Measurements from ENCODE around the gene GP9. TPM values are rescaled to one million over a fixed set of nuclear protein-coding genes. Genes with fewer than 3 reads are reported as not detected.

Gene GP9
- total RNA-seq, 2 experiments from 2014 or later, result not detected

DNA sequence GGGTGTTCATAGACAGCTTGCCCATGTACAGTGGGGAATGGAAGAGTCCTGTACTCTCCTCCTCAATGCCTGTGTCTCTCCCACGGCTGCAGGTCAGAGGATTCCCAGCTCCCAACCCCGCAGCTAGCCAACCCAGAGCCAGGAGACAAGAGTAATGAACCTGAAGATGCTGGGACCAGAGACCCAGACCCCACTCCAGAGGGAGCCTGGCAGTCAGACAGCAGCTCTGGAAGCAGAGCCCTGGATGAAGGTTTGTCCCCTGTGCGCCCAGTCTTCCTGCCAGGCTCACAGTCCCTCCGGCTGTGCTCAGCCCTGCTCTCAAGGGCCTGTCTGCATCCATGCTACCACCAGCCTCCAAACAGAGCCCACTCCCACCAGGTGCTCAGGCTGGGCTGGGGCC is 30.0 kb upstream of the GP9 start:
- H3K36me3 Mint-ChIP-seq (ENCODE audit: low read depth), result no peaks in the 10 kb centered on the region
- no peak overlapping the region for H3K27ac Mint-ChIP-seq
- POLR2A ChIA-PET, result interaction anchor here (1.3 to 2.2 kb wide), 3 partner anchors 14 to 286 kb away, joined by 3 to 9 read pairs (median 5); a partner anchor contains a TSS
- H3K4me1 Mint-ChIP-seq (ENCODE audit: low read depth), result peaks cover 24% of the 10 kb centered on the region
- DNase-seq (no peak), ATAC-seq (no peak)
- no peak overlapping the region for H3K4me3 Mint-ChIP-seq
- H3K9me3 Mint-ChIP-seq (ENCODE audit: insufficient read depth), result no peaks in the 10 kb centered on the region
- peaks cover 2% of the 10 kb centered on the region for H3K27me3 Mint-ChIP-seq (ENCODE audit: low read depth)
- CTCF ChIA-PET, result interaction anchor here (0.9 to 2.7 kb wide), 8 partner anchors 8 to 88 kb away, joined by 3 to 14 read pairs (median 4); no protein-coding TSS in a partner anchor

DNA sequence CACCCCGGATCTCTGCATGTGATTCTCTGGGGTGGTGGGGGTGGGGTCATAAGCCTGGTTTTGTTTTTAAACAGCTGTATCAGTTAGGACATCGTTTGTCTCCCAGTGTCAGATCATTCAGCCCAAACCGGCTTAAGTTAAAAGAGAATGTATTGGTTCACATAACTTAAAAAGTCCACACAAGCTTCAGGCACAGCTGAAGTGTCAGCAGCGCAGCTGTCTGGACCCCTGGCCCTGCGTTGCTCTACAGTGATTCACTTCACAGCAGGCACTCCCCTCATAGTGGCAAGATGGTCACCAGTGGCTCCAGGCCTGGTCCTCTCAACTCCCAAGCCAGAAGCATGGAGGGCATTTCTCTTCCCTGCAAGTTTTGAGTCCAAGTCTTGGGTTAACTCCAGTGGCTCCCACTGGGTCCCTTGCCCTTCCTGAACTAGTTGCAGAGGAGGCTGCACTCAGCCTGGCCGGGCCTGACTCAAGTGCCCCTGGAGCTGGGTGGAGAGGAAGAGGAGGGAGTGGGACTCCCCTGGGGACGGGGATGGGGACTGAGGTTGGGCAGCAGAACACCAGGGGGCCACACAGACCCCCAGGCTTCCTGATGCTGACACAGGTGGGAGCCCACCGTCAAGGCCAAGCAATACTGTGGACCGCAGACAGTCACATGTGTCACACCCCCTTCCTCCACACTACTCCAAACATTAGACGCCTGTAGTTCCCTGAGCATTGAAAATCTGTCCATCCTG is 28.9 kb upstream of the GP9 start:
- no peak overlapping the region for H3K4me3 Mint-ChIP-seq
- H3K27me3 Mint-ChIP-seq (ENCODE audit: low read depth), result peaks cover 2% of the 10 kb centered on the region
- no peak for ATAC-seq
- DNase-seq, result no peak
- ChIA-PET POLR2A (no interaction called here), CTCF (interaction anchor here (0.6 to 2.7 kb wide), 6 partner anchors 9 to 370 kb away, joined by 3 to 14 read pairs (median 8); no protein-coding TSS in a partner anchor)
- no peak overlapping the region for H3K27ac Mint-ChIP-seq
- no peaks in the 10 kb centered on the region for H3K36me3 Mint-ChIP-seq (ENCODE audit: low read depth)
- peaks cover 24% of the 10 kb centered on the region for H3K4me1 Mint-ChIP-seq (ENCODE audit: low read depth)
- H3K9me3 Mint-ChIP-seq (ENCODE audit: insufficient read depth), result no peaks in the 10 kb centered on the region

DNA sequence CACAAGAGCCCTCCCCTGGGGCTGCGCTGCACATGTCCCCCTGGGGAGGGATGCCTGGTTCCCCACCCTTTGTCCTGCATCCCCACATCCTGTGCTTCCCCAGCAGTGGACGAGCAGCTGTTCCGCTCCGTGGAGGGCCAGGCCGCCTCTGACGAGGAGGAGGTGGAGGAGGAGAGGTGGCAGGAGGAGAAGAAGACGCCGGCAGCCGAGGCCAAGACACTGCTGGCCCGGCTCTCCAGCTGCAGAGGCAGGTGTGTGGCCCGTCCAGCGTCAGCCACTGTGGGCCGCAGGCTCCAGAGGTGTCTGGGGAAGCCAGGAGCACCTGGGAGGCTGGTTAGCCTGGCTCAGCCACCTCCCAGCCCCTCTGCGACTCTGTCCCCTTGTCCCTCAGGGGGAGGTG is 27.9 kb upstream of the GP9 start:
- CTCF ChIA-PET, result interaction anchor here (1.6 kb wide), 1 partner anchor 21 kb away, joined by 5 read pairs; no protein-coding TSS in a partner anchor
- H3K9me3 Mint-ChIP-seq (ENCODE audit: insufficient read depth), result no peaks in the 10 kb centered on the region
- peaks cover 23% of the 10 kb centered on the region for H3K4me1 Mint-ChIP-seq (ENCODE audit: low read depth)
- DNase-seq (no peak), ATAC-seq (no peak)
- POLR2A ChIA-PET, result no interaction called here
- H3K36me3 Mint-ChIP-seq (ENCODE audit: low read depth), result no peaks in the 10 kb centered on the region
- peaks cover 2% of the 10 kb centered on the region for H3K27me3 Mint-ChIP-seq (ENCODE audit: low read depth)
- H3K4me3 Mint-ChIP-seq, result no peak overlapping the region
- H3K27ac Mint-ChIP-seq, result no peak overlapping the region

DNA sequence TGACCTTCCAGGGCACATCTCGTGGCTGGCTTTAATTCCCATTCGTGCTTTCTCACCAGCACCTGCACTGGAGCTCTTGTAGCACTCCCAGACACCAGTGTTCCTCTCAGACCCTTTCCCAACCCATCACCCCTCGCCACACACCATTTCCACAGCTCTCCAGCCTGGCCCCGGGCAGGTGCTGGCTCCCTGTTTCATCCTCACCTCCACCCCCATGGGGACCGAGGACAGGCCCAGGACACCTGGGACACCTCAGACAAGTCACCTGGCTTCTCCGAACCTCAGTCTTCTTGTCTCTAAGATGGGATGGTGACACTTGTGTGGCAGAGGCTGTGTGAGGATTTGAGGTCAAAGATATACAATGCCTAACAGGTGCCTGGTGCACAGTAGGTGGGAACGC is 27.4 kb upstream of the GP9 start:
- peaks cover 2% of the 10 kb centered on the region for H3K27me3 Mint-ChIP-seq (ENCODE audit: low read depth)
- H3K36me3 Mint-ChIP-seq (ENCODE audit: low read depth), result no peaks in the 10 kb centered on the region
- H3K27ac Mint-ChIP-seq, result no peak overlapping the region
- ChIA-PET CTCF (interaction anchor here (0.6 to 1.6 kb wide), 2 partner anchors 16 to 20 kb away, joined by 3 to 5 read pairs; no protein-coding TSS in a partner anchor), POLR2A (no interaction called here)
- H3K4me1 Mint-ChIP-seq (ENCODE audit: low read depth), result peaks cover 23% of the 10 kb centered on the region
- ATAC-seq (no peak), DNase-seq (no peak)
- H3K4me3 Mint-ChIP-seq, result no peak overlapping the region
- H3K9me3 Mint-ChIP-seq (ENCODE audit: insufficient read depth), result no peaks in the 10 kb centered on the region

DNA sequence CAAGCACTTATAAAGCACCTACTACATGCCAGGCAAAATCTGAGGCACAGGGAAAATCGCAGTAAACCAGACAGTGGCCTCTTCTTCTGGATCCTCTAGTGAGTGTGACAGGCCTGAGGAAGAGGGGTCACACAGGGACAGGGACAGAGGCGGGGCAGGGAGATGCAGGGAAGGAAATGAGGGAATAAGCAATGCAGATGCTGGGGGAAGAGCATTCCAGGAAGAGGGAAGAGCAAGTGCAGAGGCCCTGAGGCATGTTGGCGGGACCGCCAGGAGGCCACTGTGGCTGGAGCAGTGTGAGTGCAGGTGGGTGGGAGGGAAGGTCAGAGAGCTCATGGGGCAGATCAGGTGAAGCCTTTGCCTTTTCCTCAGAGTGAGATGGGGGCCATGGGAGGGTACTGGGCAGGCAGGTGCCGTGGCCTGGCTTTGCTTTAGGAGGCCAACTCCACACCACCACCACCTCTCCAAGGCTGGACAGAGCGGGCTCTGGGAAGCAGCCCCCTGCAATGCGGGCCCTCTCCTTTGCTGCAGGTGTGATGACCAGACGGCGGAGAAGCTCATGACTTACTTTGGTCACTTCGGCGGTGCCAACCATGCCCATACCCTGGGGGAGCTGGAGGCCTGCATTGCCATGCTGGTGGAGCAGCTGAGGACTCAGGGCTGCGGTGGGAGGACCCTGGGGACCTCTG is 26.8 kb upstream of the GP9 start:
- Mint-ChIP-seq H3K4me1 (ENCODE audit: low read depth) (peaks cover 23% of the 10 kb centered on the region), H3K27ac (no peak overlapping the region), H3K4me3 (no peak overlapping the region), H3K9me3 (ENCODE audit: insufficient read depth) (no peaks in the 10 kb centered on the region), H3K27me3 (ENCODE audit: low read depth) (peaks cover 2% of the 10 kb centered on the region), H3K36me3 (ENCODE audit: low read depth) (no peaks in the 10 kb centered on the region)
- ATAC-seq (no peak), DNase-seq (no peak)
- POLR2A ChIA-PET, result no interaction called here
- CTCF ChIA-PET, result interaction anchor here (0.6 to 1.6 kb wide), 4 partner anchors 11 to 63 kb away, joined by 3 to 6 read pairs (median 4); no protein-coding TSS in a partner anchor

DNA sequence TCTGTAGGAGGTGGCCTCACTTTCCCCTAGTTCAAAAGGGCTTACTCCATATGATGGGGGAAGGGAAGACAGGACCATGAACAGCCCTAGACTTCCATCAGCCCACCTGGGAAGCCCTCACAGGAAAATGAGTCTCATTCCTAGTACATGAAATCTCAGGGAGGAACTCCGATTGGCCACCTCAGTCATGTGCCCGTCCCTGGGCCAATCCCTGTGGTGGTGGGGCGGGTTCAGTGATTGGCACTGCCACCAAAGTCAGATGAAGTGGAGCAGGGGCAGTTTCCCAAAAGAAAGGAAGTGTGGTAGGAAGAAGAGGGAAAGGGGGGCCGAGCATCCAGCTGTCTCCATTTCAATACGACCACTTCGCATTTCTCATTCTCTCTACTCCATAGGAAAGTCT is 25.9 kb upstream of the GP9 start:
- no peak for ATAC-seq
- ChIA-PET POLR2A (interaction anchor here (1.4 kb wide), 1 partner anchor 8 kb away, joined by 5 read pairs; no protein-coding TSS in a partner anchor), CTCF (interaction anchor here (1.0 to 1.4 kb wide), 3 partner anchors 9 to 64 kb away, joined by 3 to 6 read pairs (median 4); no protein-coding TSS in a partner anchor)
- Mint-ChIP-seq H3K27ac (no peak overlapping the region), H3K4me3 (no peak overlapping the region), H3K4me1 (ENCODE audit: low read depth) (peaks cover 25% of the 10 kb centered on the region), H3K9me3 (ENCODE audit: insufficient read depth) (no peaks in the 10 kb centered on the region), H3K27me3 (ENCODE audit: low read depth) (peaks cover under 1% of the 10 kb centered on the region), H3K36me3 (ENCODE audit: low read depth) (no peaks in the 10 kb centered on the region)
- DNase-seq, result no peak

DNA sequence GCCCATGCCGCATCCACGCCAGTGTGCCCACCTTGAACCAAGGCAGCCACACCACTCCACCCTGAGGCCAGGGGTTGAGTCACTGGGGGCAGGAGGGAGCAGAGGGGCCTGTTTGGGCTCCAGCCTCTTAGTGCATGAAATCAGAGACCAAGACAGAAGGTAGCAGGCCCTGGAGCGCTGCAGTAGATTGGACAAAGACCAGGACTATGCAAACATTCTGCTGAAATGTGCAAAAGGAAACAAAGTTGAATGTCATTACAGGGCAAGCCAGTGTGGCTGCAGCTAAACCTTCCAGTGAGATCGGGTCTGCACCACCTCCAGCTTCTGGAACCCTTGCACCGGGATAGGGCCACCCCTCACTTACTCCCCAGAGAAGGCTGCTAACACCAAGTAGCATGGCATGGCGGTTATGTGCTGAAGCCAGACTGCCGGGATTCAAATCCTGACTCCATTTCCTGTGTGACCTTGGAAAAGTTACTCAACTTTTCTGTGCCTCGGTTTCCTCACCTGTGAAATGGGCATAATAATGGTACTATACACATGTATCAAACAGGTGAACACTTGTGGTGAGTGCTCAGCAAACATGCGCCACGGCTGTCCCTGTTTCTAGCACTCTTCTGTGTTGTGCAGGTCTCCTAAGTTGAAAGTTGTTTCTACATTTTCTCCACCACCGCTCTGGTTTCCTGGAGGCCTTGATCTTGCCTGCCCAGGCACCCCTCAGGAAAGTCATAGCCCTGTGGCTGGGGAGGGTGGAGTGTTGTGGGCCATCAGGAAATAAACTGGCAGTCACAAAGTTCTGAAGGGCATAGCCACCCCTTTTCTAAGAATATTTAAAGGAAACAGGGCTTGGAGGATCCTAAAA is 25.0 kb upstream of the GP9 start:
- H3K27ac Mint-ChIP-seq, result peak overlapping the region; percentile 70
- POLR2A ChIA-PET, result interaction anchor here (1.4 kb wide), 1 partner anchor 9 kb away, joined by 5 read pairs; no protein-coding TSS in a partner anchor
- CTCF ChIA-PET, result interaction anchor here (1.0 to 2.7 kb wide), 5 partner anchors 8 to 65 kb away, joined by 4 to 11 read pairs (median 8); no protein-coding TSS in a partner anchor
- peaks cover 25% of the 10 kb centered on the region for H3K4me1 Mint-ChIP-seq (ENCODE audit: low read depth)
- DNase-seq (peak; percentile 33), ATAC-seq (peak; percentile 59)
- H3K27me3 Mint-ChIP-seq (ENCODE audit: low read depth), result peaks cover 4% of the 10 kb centered on the region
- H3K4me3 Mint-ChIP-seq, result no peak overlapping the region
- no peaks in the 10 kb centered on the region for H3K9me3 Mint-ChIP-seq (ENCODE audit: insufficient read depth)
- H3K36me3 Mint-ChIP-seq (ENCODE audit: low read depth), result no peaks in the 10 kb centered on the region

DNA sequence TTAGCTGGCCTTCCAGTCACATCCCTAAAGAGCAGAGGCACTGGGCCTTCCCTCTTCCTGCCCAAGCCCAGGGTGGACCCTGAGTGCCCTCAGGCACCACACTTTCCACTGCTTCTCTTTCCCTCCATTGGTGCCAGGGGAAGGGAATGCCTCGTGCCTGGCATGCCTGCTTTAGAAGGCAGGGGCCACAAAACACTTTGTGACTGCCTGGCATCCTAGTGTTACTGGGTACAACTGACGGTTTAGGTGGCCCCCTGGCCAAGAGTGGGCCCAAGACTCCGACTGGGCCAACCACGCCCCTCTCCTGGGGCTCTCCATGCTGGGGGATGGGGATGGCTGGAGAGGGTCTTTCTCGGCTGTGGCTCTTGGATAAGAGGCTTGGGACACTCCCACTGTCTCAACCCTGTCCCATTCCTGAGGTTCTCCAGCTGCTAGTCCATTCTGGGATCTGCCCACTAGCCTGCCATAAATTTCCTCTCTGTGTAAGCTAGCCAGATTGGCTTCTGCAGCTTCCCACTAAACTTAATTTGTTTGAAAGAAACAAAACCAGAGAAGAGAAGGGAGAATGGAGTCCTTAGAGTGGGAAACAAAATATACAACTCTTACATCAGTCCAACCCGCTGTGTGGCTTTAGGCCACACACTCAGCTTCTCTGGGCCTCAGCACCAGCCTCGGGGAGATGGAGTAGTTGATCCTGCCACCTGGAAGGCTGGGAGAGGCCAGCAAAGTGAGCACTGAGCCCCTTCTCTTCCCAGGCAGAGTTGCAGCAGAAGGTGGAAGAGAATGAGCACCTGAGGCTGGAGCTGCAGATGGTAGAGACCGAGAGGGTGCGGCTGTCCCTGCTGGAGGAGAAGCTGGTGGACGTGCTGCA is 24.1 kb upstream of the GP9 start:
- ChIA-PET CTCF (interaction anchor here (1.7 to 2.7 kb wide), 4 partner anchors 9 to 66 kb away, joined by 6 to 11 read pairs (median 9); no protein-coding TSS in a partner anchor), POLR2A (no interaction called here)
- ATAC-seq (no peak), DNase-seq (no peak)
- Mint-ChIP-seq H3K9me3 (ENCODE audit: insufficient read depth) (no peaks in the 10 kb centered on the region), H3K36me3 (ENCODE audit: low read depth) (no peaks in the 10 kb centered on the region), H3K27ac (peak overlapping the region; percentile 70), H3K4me3 (no peak overlapping the region), H3K27me3 (ENCODE audit: low read depth) (peaks cover 8% of the 10 kb centered on the region), H3K4me1 (ENCODE audit: low read depth) (peaks cover 25% of the 10 kb centered on the region)

DNA sequence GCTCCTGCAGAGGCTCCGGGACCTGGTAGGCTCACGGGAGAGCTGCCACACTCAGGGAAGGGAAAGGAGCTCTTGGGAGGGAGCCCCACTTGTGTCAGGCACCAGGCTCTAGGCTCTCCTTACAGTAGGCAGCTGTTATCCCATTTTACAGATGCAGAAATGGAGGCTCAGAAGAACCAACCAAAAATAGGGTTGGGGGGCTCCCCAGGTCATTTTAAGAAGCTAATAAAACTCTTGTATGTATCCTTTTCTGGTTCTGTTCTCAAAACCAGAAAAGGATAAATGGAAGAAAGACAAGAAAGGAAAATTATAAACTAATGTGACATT is 23.5 kb upstream of the GP9 start:
- Mint-ChIP-seq H3K36me3 (ENCODE audit: low read depth) (no peaks in the 10 kb centered on the region), H3K4me3 (no peak overlapping the region), H3K27me3 (ENCODE audit: low read depth) (peaks cover 12% of the 10 kb centered on the region), H3K4me1 (ENCODE audit: low read depth) (peaks cover 25% of the 10 kb centered on the region), H3K9me3 (ENCODE audit: insufficient read depth) (no peaks in the 10 kb centered on the region), H3K27ac (no peak overlapping the region)
- CTCF ChIA-PET, result interaction anchor here (1.7 to 2.7 kb wide), 4 partner anchors 10 to 67 kb away, joined by 6 to 11 read pairs (median 9); no protein-coding TSS in a partner anchor
- POLR2A ChIA-PET, result no interaction called here
- DNase-seq (no peak), ATAC-seq (no peak)

DNA sequence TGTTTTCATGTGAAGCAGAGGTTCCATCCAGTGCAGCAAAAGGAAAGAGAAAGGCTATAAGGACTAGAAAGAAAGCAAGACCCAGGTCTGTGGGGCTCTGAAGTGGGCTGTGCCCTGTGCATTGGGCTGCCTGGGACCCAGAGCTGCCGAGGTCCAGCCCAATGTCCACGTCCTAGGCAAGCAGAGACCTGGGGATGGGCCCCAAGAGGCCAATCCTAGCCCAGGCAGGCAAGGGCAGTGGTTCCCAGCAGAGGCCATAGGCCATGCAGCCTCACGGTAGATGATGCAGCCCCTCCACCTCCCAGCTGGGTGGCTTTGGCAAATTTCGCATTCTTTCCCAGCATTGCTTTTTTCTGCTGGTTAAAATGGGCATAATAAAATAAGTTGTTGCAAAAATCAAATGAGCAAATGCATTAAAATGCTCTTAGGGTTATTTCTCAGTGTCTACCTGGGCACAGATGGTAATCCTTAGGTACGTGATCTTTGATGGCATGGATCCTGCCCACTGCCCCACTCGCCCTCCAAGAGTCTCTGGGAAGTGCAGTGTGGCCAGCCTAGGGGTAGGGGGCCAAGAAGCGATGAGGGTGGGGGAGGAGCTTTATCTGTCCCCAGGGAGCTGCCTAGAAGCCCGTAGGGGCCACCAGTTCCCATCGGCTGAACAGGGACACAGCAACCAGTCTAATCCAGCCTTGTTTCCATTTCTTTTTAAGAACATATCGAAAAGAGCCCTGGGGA is 22.3 kb upstream of the GP9 start:
- peaks cover 20% of the 10 kb centered on the region for H3K27me3 Mint-ChIP-seq (ENCODE audit: low read depth)
- no peaks in the 10 kb centered on the region for H3K9me3 Mint-ChIP-seq (ENCODE audit: insufficient read depth)
- DNase-seq (no peak), ATAC-seq (no peak)
- CTCF ChIA-PET, result interaction anchor here (1.2 to 2.3 kb wide), 3 partner anchors 11 to 68 kb away, joined by 3 to 10 read pairs (median 8); no protein-coding TSS in a partner anchor
- H3K4me1 Mint-ChIP-seq (ENCODE audit: low read depth), result peaks cover 25% of the 10 kb centered on the region
- H3K36me3 Mint-ChIP-seq (ENCODE audit: low read depth), result no peaks in the 10 kb centered on the region
- H3K4me3 Mint-ChIP-seq, result no peak overlapping the region
- no peak overlapping the region for H3K27ac Mint-ChIP-seq
- POLR2A ChIA-PET, result interaction anchor here (0.9 kb wide), 1 partner anchor 11 kb away, joined by 3 read pairs; no protein-coding TSS in a partner anchor

All from activated CD8-positive, alpha-beta T cell treated with anti-CD3 and anti-CD28 coated beads, Interleukin-2, amount 10 ng/mL, durations not matched to agents 7 days and 5 days (primary cell).